ENCODE measurements around the gene ACKR4.
A peak's percentile ranks its signal among the peaks of the same experiment; 100 is the strongest.
"Not testable (repeated sequence)": the region's sequence is repeated elsewhere in the genome, so short reads cannot be mapped to it uniquely, and the experiment has no call there.

ACKR4 gene

GRCh38 chr3:132593241-132593946 lies 3.7 kb upstream of the ACKR4 start:
- H3K4me3 ChIP-seq (ENCODE audit: control insufficient read depth, low read depth, low read length): no peak overlapping the region
- TF ChIP-seq CTCF (conservative IDR thresholded peaks at IDR 0.05; ENCODE audit: control insufficient read depth, insufficient read depth, low read depth, low read length): no peak
- DNase-seq (ENCODE audit: low read depth): peak; percentile 53

GRCh38 chr3:132593947-132594323 lies 3.1 kb upstream of the ACKR4 start:
- no peak overlapping the region for H3K4me3 ChIP-seq (ENCODE audit: control insufficient read depth, low read depth, low read length)
- no peak for TF ChIP-seq CTCF (conservative IDR thresholded peaks at IDR 0.05; ENCODE audit: control insufficient read depth, insufficient read depth, low read depth, low read length)
- peak; percentile 79 for DNase-seq (ENCODE audit: low read depth)

- DNase-seq (ENCODE audit: low read depth): no peak
- no peak overlapping the region for H3K4me3 ChIP-seq (ENCODE audit: control insufficient read depth, low read depth, low read length)
- TF ChIP-seq CTCF (conservative IDR thresholded peaks at IDR 0.05; ENCODE audit: control insufficient read depth, insufficient read depth, low read depth, low read length): no peak
Observed at GRCh38 chr3:132594498-132594897, 2.6 kb upstream of the ACKR4 start.

GRCh38 chr3:132595014-132595413 lies 2.1 kb upstream of the ACKR4 start:
- TF ChIP-seq CTCF (conservative IDR thresholded peaks at IDR 0.05; ENCODE audit: control insufficient read depth, insufficient read depth, low read depth, low read length): no peak
- DNase-seq (ENCODE audit: low read depth): peak; percentile 68
- H3K4me3 ChIP-seq (ENCODE audit: control insufficient read depth, low read depth, low read length): no peak overlapping the region

- no peak overlapping the region for H3K4me3 ChIP-seq (ENCODE audit: control insufficient read depth, low read depth, low read length)
- DNase-seq (ENCODE audit: low read depth): no peak
- TF ChIP-seq CTCF (conservative IDR thresholded peaks at IDR 0.05; ENCODE audit: control insufficient read depth, insufficient read depth, low read depth, low read length): no peak
Observed at GRCh38 chr3:132596326-132596725, 744 bp upstream of the ACKR4 start.

GRCh38 chr3:132597660-132598059 lies 590 bp downstream of the ACKR4 start:
- H3K4me3 ChIP-seq (ENCODE audit: control insufficient read depth, low read depth, low read length): no peak overlapping the region
- no peak for DNase-seq (ENCODE audit: low read depth)
- no peak for TF ChIP-seq CTCF (conservative IDR thresholded peaks at IDR 0.05; ENCODE audit: control insufficient read depth, insufficient read depth, low read depth, low read length)

- H3K4me3 ChIP-seq (ENCODE audit: control insufficient read depth, low read depth, low read length): no peak overlapping the region
- no peak for DNase-seq (ENCODE audit: low read depth)
- no peak for TF ChIP-seq CTCF (conservative IDR thresholded peaks at IDR 0.05; ENCODE audit: control insufficient read depth, insufficient read depth, low read depth, low read length)
Observed at GRCh38 chr3:132598181-132598580, 1.1 kb downstream of the ACKR4 start.

- not testable (repeated sequence) for DNase-seq (ENCODE audit: low read depth); H3K4me3 ChIP-seq (ENCODE audit: control insufficient read depth, low read depth, low read length)
Observed at GRCh38 chr3:132600614-132601013, 3.5 kb downstream of the ACKR4 start.

All from fibroblast of mammary gland (primary cell).